K562 treated with DMSO at 1 percent for 48 hours (cell line): ENCODE data around the gene ARSH. TPM values are rescaled to one million over a fixed set of nuclear protein-coding genes. Genes with fewer than 3 reads are reported as not detected.

Experiments
- total RNA-seq: library from RNA; unstranded; fragments of 300-600 nt; gene quantifications from 2 replicates; pipeline ENCODE4 v1.2.3, GENCODE V29; 2022; ENCODE audit warnings: low replicate concordance; ENCODE audit errors: extremely low read depth

Gene ARSH
- not detected in 2 replicates for total RNA-seq

GRCh38 chrX:3006495-3006894, at the start of gene ARSH:
Gene ARSH (plus strand): TSS chrX:3006546. CDS start chrX:3006613, 67 bp downstream.

Other genes with a start within 250 kb of the ARSH start
- not detected in 2 replicates for gene GYG2, start 177.6 kb upstream of the ARSH start, total RNA-seq
- gene ARSD, start 77.2 kb upstream of the ARSH start, total RNA-seq = not detected in 2 replicates
- gene ARSF, start 34.9 kb downstream of the ARSH start, total RNA-seq = not detected in 2 replicates